Right ventricle myocardium superior (tissue), 1 donor: Measurements from ENCODE around the gene ZNF853. TPM values are rescaled to one million over a fixed set of nuclear protein-coding genes. Genes with fewer than 3 reads are reported as not detected.
"Not testable (repeated sequence)": the region's sequence is repeated elsewhere in the genome, so short reads cannot be mapped to it uniquely, and the experiment has no call there.

ENCODE experiments used
- ATAC-seq: fragments of 200-7000 bp; cut with Tn5 transposase; one replicate; pipeline ENCODE4 v1.9.1; 2020; ENCODE audit warnings: mild to moderate bottlenecking; ENCODE audit not compliant: poor library complexity
- DNase-seq: peaks from one replicate; pipeline ENCODE4 v3.0.0-alpha.2; 2020
- intact Hi-C: fragments of 100-400 bp; cut with DNase I; formaldehyde crosslinking; loops from one replicate; pipeline ENCODE4 v1.11.2; 2022
- total RNA-seq: library from RNA; stranded (reverse); fragmentation: NEBNext Ultra II Directional; extraction: Animal tissue kit (Norgen Biotek cat#: 25700); gene quantifications from one replicate; pipeline ENCODE4 v1.2.1, GENCODE V29; 2021
- donor health status: DM: no; HTN: yes; CAD: no; lungs with severe emphysema.

Gene ZNF853
- total RNA-seq, 1 donor from 2014 or later = 10.7 TPM

- intact Hi-C loops = no loop called here
- no peak for ATAC-seq
- peak; percentile 38 for DNase-seq
These were observed 32.8 kb downstream of the ZNF853 start for GRCh38 chr7:6648066-6648814.

DNA sequence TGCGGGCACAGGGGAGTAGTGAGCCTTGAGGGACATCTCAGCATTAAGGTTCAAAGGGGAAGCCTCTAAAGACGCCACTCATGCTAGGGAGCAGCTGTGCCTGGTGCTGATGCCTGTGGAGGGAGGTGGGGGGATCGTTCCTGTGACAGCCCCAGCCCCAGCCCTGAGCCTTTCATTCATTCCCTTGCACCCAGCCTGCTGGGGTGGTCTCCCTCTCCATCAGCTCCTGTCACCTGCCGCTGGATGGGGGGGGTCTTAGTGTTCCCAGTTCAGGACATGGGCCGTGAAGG, 33.4 kb downstream of the ZNF853 start:
- DNase-seq (no peak), ATAC-seq (no peak)
- intact Hi-C loops = no loop called here

- DNase-seq (peak; percentile 32), ATAC-seq (no peak)
- intact Hi-C loops = no loop called here
These were observed 34.0 kb downstream of the ZNF853 start for GRCh38 chr7:6649241-6649961.

- ATAC-seq (no peak), DNase-seq (peak; percentile 2)
- intact Hi-C loops = no loop called here
These were observed 34.7 kb downstream of the ZNF853 start for GRCh38 chr7:6650086-6650485.

GRCh38 chr7:6650521-6651011, 35.2 kb downstream of the ZNF853 start:
- DNase-seq = peak; percentile 26
- no peak for ATAC-seq
- intact Hi-C loops = no loop called here

DNA sequence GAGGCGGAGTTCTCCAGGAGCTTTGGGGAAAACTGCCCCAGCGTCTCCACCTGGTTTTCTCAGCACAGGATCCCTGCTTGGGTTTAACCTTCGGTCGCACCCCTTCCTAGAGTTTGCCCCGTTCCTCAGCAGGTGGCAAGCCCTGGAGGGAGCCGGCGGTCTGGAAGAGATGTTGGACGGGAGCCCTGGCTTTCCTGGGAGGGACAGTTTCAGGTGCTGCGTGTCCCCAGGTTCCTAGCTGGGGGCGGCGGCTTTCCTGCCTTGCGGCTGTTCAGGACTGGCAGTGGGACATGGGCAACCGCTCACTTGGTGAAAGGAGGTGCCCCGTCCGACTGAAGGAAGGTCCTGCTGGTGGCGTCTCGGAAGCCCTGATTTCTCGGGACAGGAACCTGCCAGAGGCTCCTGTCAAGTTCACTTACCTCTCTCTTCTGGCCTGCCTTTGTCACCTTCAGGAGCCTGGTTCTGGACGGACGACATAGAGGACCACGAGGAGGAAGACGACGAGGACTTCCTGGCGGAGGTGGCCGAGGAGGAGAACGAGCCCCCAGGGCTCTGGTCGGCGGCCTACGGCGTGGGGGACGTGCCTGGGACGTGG, 36.5 kb downstream of the ZNF853 start:
- DNase-seq (peak; percentile 35), ATAC-seq (no peak)
- intact Hi-C loops = no loop called here

DNA sequence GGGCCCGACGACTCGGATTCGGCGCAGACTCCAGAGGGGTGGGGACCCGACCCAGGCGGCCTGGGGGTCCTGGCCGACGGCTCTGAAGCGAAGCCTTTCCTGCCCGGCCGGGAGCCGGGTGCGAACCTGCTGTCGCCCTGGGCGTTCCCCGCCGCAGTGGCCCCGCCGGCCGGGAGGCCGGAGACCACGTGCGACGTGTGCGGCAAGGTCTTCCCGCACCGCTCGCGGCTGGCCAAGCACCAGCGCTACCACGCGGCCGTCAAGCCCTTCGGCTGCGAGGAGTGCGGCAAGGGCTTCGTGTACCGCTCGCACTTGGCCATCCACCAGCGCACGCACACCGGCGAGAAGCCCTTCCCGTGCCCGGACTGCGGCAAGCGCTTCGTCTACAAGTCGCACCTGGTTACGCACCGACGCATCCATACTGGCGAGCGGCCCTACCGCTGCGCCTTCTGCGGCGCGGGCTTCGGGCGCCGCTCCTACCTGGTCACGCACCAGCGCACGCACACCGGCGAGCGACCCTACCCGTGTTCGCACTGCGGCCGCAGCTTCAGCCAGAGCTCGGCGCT, 37.1 kb downstream of the ZNF853 start:
- intact Hi-C loops = no loop called here
- no peak for ATAC-seq
- DNase-seq = no peak

GRCh38 chr7:6653071-6654003, 37.9 kb downstream of the ZNF853 start:
- no peak for ATAC-seq
- no peak for DNase-seq
- intact Hi-C loops = no loop called here

DNA sequence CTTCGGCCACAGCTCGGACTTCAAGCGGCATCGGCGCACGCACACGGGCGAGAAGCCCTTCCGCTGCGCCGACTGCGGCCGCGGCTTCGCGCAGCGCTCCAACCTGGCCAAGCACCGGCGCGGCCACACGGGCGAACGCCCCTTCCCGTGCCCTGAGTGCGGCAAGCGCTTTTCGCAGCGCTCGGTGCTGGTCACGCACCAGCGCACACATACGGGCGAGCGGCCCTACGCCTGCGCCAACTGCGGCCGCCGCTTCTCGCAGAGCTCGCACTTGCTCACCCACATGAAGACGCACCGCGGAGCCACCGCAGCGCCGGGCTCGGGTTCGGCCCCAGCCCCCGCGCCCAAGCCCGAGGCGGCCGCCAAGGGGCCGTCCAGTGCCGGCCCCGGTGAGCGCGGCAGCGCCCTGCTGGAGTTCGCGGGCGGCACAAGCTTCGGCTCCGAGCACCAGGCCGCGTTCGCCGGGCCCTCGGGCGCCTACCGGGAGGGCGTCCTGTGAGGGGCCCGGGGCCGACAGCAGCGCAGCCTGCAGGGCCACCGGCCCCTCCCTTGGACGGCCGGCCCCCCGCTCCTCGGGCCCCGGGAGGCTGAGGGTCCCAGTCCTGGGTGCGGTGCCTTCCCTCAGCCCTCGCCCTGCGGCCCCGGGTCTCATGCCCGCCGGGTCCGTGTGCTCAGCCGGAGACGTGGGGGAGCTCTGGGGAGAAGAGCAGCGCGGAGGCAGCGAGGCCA, 38.9 kb downstream of the ZNF853 start:
- ATAC-seq (no peak), DNase-seq (no peak)
- intact Hi-C loops = no loop called here

GRCh38 chr7:6654842-6655610, 39.6 kb downstream of the ZNF853 start:
- no peak for DNase-seq
- no peak for ATAC-seq
- intact Hi-C loops = no loop called here

DNA sequence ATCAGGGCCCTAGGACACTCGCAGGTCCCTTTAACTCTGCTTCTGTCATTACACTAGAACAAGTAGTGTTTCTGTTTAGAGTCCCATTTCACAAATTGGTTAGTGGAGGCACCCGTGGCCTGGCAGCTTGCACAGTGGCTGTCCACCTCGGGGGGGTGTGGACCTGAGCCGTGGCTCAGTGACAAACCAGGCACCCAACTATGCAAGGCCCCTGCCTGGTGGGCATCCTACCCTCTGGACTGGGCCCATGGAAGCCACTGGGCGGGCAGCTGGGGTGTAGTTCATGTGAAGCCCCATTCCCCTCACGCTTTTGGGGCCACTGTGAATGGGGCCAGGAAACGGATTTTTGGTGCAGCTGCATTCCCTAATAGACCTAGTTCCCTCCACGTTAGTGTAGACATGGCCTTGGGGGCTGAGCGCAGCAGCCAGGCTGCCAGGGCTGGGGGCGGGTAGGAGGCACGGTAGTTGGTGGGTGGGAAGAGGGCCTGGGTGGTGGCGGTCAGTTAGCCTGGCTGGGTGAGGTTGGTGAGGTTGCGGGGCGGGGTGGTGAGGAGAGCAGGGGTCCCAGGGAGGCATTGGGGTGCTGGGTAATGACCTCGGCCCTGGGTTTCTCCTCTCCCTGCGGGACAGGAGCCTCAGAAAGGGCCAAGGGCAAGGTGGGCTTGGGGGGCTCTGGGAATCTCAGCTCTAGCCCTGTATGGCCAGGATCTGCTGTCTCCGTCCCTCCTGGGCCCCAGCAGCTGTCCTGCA, 40.4 kb downstream of the ZNF853 start:
- intact Hi-C loops = no loop called here
- DNase-seq = peak; percentile 10
- ATAC-seq = no peak

DNA sequence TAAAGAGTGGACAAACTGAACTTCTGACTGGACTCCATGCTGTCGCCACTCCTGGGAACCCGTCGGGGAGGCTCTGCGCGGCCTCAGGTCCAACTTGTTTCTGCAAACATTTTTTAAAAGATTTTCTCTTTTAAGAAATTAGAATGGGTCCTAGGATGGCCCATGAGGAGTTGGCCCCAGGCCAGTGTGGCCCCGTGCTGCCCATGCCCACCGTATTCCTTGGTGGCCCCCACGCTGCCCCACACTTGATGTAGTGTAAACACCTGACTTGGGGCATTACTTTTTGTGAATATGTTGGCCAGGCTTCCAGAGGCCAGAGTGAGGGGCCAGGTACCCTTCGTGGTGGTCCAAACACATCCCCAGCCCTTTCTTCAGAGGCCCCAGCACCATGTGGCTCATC, 41.0 kb downstream of the ZNF853 start:
- no peak for DNase-seq
- ATAC-seq = no peak
- intact Hi-C loops = no loop called here

GRCh38 chr7:6658618-6659345, 43.4 kb downstream of the ZNF853 start:
- ATAC-seq (no peak), DNase-seq (no peak)
- intact Hi-C loops = no loop called here

DNA sequence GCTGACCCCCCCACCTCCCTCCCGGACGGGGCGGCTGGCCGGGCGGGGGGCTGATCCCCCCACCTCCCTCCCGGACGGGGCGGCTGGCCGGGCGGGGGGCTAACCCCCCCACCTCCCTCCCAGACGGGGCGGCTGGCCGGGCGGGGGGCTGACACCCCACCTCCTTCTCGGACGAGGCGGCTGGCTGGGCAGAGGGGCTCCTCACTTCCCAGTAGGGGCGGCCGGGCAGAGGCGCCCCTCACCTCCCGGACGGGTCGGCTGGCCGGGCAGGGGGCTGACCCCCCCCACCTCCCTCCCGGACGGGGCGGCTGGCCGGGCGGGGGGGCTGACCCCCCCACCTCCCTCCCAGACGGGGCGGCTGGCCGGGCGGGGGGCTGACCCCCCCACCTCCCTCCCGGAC, 55.4 kb downstream of the ZNF853 start:
- DNase-seq, intact Hi-C loops, ATAC-seq: not testable (repeated sequence)
